Common myeloid progenitor, CD34-positive (primary cell): ENCODE measurements around the gene CLIC6. TPM values are rescaled to one million over a fixed set of nuclear protein-coding genes. Genes with fewer than 3 reads are reported as not detected.

Source experiments
- CTCF ChIA-PET: fragments of 350-600 bp; sonication (Branson Sonifier 250); formaldehyde crosslinking; loops from one replicate; lab custom pipeline; 2021; ENCODE audit warnings: antibody characterized with exemption; lab: Charles Lee
- POLR2A ChIA-PET: fragments of 350-600 bp; sonication (Branson Sonifier 250); formaldehyde crosslinking; loops from one replicate; lab custom pipeline; 2021; ENCODE audit warnings: antibody characterized with exemption; lab: Charles Lee
- DNase-seq, 3 donors: peaks; one replicate each; pipeline versions ENCODE4 v3.0.0 to v3.0.0-alpha.2; 2013
- H3K27ac ChIP-seq, 2 experiments: 1 replicate in 1 of 2; 2 replicates in 1 of 2; pipeline ENCODE4 v1.7.0; 2013; ENCODE audit warnings: inconsistent platforms in 2 of 2, low read length in 2 of 2, mild to moderate bottlenecking in 2 of 2, low read depth in 1 of 2, moderate library complexity in 1 of 2; ENCODE audit not compliant: severe bottlenecking in 2 of 2, insufficient read depth in 1 of 2, poor library complexity in 1 of 2
- H3K27me3 ChIP-seq, 5 experiments: replicated peaks in 2 of 5; 1 replicate in 3 of 5; 2 replicates in 2 of 5; pipeline versions ENCODE4 v1.6.1 to v1.7.0; 2013; ENCODE audit warnings: low read length in 4 of 5, mild to moderate bottlenecking in 2 of 5, moderate library complexity in 2 of 5, inconsistent platforms in 1 of 5; ENCODE audit not compliant: insufficient read depth in 5 of 5, control insufficient read depth in 4 of 5
- H3K36me3 ChIP-seq, 4 experiments: 1 replicate in 2 of 4; 2 replicates in 2 of 4; pipeline versions ENCODE4 v1.6.1 to v1.7.0; 2013; ENCODE audit warnings: low read length in 3 of 4, control low read depth in 1 of 4, mild to moderate bottlenecking in 1 of 4; ENCODE audit not compliant: control insufficient read depth in 4 of 4, insufficient read depth in 4 of 4
- H3K4me1 ChIP-seq, 4 experiments: 1 replicate in 3 of 4; 2 replicates in 1 of 4; pipeline versions ENCODE4 v1.6.1 to v1.7.1; 2013; ENCODE audit warnings: low read length in 3 of 4, mild to moderate bottlenecking in 3 of 4, control low read depth in 1 of 4, inconsistent platforms in 1 of 4, moderate library complexity in 1 of 4; ENCODE audit not compliant: control insufficient read depth in 4 of 4, insufficient read depth in 4 of 4; ENCODE audit errors: control extremely low read depth in 1 of 4
- H3K4me3 ChIP-seq, 7 experiments: 1 replicate in 4 of 7; 2 replicates in 3 of 7; pipeline versions ENCODE4 v1.5.1 to v1.7.0; 2013; ENCODE audit warnings: mild to moderate bottlenecking in 7 of 7, low read length in 6 of 7, moderate library complexity in 6 of 7, inconsistent platforms in 2 of 7, low read depth in 2 of 7, control low read depth in 1 of 7; ENCODE audit not compliant: insufficient read depth in 4 of 7, control insufficient read depth in 1 of 7; ENCODE audit errors: extremely low read depth in 1 of 7
- H3K9me3 ChIP-seq, 5 experiments: 1 replicate in 4 of 5; 2 replicates in 1 of 5; pipeline versions ENCODE4 v1.6.1 to v1.7.1; 2013; ENCODE audit warnings: low read length in 4 of 5, mild to moderate bottlenecking in 2 of 5, inconsistent platforms in 1 of 5, low read depth in 1 of 5, moderate library complexity in 1 of 5; ENCODE audit not compliant: control insufficient read depth in 4 of 5, insufficient read depth in 2 of 5; ENCODE audit errors: control extremely low read depth in 1 of 5
- WGBS: methylation state at CpG from one replicate; pipeline ENCODE4 v1.1.5; 2013; ENCODE audit not compliant: insufficient coverage; 5-methylcytosine and 5-hydroxymethylcytosine counted together
- polyA plus RNA-seq: library from polyadenylated mRNA; unstranded; fragments of 120-200 nt; gene quantifications from one replicate; pipeline ENCODE4 v1.2.1, GENCODE V29; 2013

CLIC6 gene
- 0.04 TPM for polyA plus RNA-seq

GRCh38 chr21:34668803-34669148, at the start of gene CLIC6:
Gene CLIC6 (plus strand): TSS chr21:34668994. CDS start chr21:34669389, 395 bp downstream.
- Histone ChIP-seq H3K27me3 (peaks cover 14 to 78% (median 41%) of the 10 kb centered on the region in 5 experiments), H3K27ac (no peak within 1 kb of the TSS), H3K4me3 (peak within 1 kb of the TSS in 6 of 7 experiments; percentile 31 to 71 (median 46)), H3K36me3 (no peaks in the 10 kb centered on the region), H3K9me3 (peaks cover 0 to 3% (median 0%) of the 10 kb centered on the region in 5 experiments), H3K4me1 (peaks cover 0 to 18% (median 15%) of the 10 kb centered on the region in 4 experiments)
- 27% methylated on average over 14 of the region's 18 CpGs for WGBS
- ChIA-PET CTCF (interaction anchor here (0.8 kb wide), 1 partner anchor 16 kb away, joined by 3 read pairs; no protein-coding TSS in a partner anchor), POLR2A (no interaction called here)
- DNase-seq: no peak

- Histone ChIP-seq H3K4me3 (no peak overlapping the region), H3K4me1 (peaks cover 0 to 11% (median 4%) of the 10 kb centered on the region in 4 experiments), H3K27me3 (no peaks in the 10 kb centered on the region), H3K9me3 (no peaks in the 10 kb centered on the region), H3K27ac (no peak overlapping the region), H3K36me3 (no peaks in the 10 kb centered on the region)
- no peak for DNase-seq
- CTCF ChIA-PET: interaction anchor here (3.4 kb wide), 1 partner anchor 12 kb away, joined by 17 read pairs; no protein-coding TSS in a partner anchor
- 92% methylated on average over 7 of the region's 8 CpGs for WGBS
- POLR2A ChIA-PET: no interaction called here
Observed at GRCh38 chr21:34619841-34620665, 48.7 kb upstream of the CLIC6 start.

- POLR2A ChIA-PET: no interaction called here
- CTCF ChIA-PET: interaction anchor here (0.6 to 3.4 kb wide), 5 partner anchors 10 to 703 kb away, joined by 3 to 17 read pairs (median 4); no protein-coding TSS in a partner anchor
- Histone ChIP-seq H3K27me3 (peaks cover 0 to 3% (median 0%) of the 10 kb centered on the region in 5 experiments), H3K4me1 (peaks cover 0 to 11% (median 2%) of the 10 kb centered on the region in 4 experiments), H3K9me3 (no peaks in the 10 kb centered on the region), H3K4me3 (no peak overlapping the region), H3K27ac (no peak overlapping the region), H3K36me3 (no peaks in the 10 kb centered on the region)
- no peak for DNase-seq
- 100% methylated on average over 4 of the region's 4 CpGs for WGBS
Observed at GRCh38 chr21:34621434-34622350, 47.1 kb upstream of the CLIC6 start.

- H3K27ac ChIP-seq: no peak overlapping the region
- CTCF ChIA-PET: interaction anchor here (2.0 kb wide), 1 partner anchor 13 kb away, joined by 4 read pairs; no protein-coding TSS in a partner anchor
- no peaks in the 10 kb centered on the region for H3K36me3 ChIP-seq
- H3K27me3 ChIP-seq: peaks cover 0 to 3% (median 0%) of the 10 kb centered on the region in 5 experiments
- H3K9me3 ChIP-seq: no peaks in the 10 kb centered on the region
- POLR2A ChIA-PET: no interaction called here
- WGBS: 86% methylated on average over 4 of the region's 4 CpGs
- no peak overlapping the region for H3K4me3 ChIP-seq
- H3K4me1 ChIP-seq: peaks cover 0 to 12% (median 2%) of the 10 kb centered on the region in 4 experiments
- DNase-seq: no peak
Observed at GRCh38 chr21:34623516-34623915, 45.3 kb upstream of the CLIC6 start.

- H3K27me3 ChIP-seq: peaks cover 0 to 3% (median 0%) of the 10 kb centered on the region in 5 experiments
- no peak for DNase-seq
- no peaks in the 10 kb centered on the region for H3K36me3 ChIP-seq
- WGBS: 83% methylated on average over 1 of the region's 6 CpGs
- CTCF ChIA-PET: interaction anchor here (1.4 kb wide), 1 partner anchor 22 kb away, joined by 4 read pairs; no protein-coding TSS in a partner anchor
- no peaks in the 10 kb centered on the region for H3K9me3 ChIP-seq
- POLR2A ChIA-PET: no interaction called here
- H3K4me1 ChIP-seq: peaks cover 0 to 7% (median 0%) of the 10 kb centered on the region in 4 experiments
- H3K27ac ChIP-seq: no peak overlapping the region
- no peak overlapping the region for H3K4me3 ChIP-seq
Observed at GRCh38 chr21:34625030-34625593, 43.7 kb upstream of the CLIC6 start.

- DNase-seq: no peak
- Histone ChIP-seq H3K9me3 (no peaks in the 10 kb centered on the region), H3K36me3 (no peaks in the 10 kb centered on the region), H3K4me3 (no peak overlapping the region), H3K27me3 (peaks cover 0 to 3% (median 0%) of the 10 kb centered on the region in 5 experiments), H3K27ac (no peak overlapping the region), H3K4me1 (peaks cover 0 to 7% (median 0%) of the 10 kb centered on the region in 4 experiments)
- 100% methylated on average over 7 of the region's 8 CpGs for WGBS
- POLR2A ChIA-PET: no interaction called here
- CTCF ChIA-PET: interaction anchor here (1.1 kb wide), 1 partner anchor 13 kb away, joined by 3 read pairs; no protein-coding TSS in a partner anchor
Observed at GRCh38 chr21:34626131-34626530, 42.7 kb upstream of the CLIC6 start.
